ENCODE data around the gene ACKR2.

The ACKR2 gene

GRCh38 chr3:42911551-42911950 is 102.3 kb downstream of the ACKR2 start:
- no peak for TF ChIP-seq CTCF (IDR thresholded peaks at IDR 0.05; ENCODE audit: insufficient read depth, missing control alignments)
- FAIRE-seq (no peak), DNase-seq (ENCODE audit: insufficient read length, low spot score) (no peak)

GRCh38 chr3:42914771-42915515 is 105.7 kb downstream of the ACKR2 start:
- TF ChIP-seq CTCF (IDR thresholded peaks at IDR 0.05; ENCODE audit: insufficient read depth, missing control alignments) = no peak
- DNase-seq (ENCODE audit: insufficient read length, low spot score) (no peak), FAIRE-seq (no peak)

Measured in D721Med (cell line).